ENCODE results near the gene MAP2K2.

DNA sequence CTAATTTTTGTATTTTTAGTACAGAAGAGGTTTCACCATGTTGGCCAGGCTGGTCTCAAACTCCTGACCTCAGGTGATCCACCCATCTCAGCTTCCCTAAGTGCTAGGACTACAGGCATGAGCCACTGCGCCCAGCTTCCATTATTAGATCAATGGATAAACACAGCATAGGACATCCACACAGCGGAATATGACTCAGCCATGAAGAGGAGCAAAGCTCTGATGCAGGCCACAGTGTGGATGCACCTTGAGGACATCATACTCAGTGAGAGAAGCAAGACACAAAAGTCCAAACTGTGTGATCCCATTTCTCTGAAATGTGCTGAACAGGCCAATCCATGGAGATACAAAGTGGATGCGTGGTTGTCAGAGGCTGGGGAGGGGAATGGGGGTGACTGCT is 52.3 kb downstream of the MAP2K2 start:
- TF ChIP-seq, protein P1, sequence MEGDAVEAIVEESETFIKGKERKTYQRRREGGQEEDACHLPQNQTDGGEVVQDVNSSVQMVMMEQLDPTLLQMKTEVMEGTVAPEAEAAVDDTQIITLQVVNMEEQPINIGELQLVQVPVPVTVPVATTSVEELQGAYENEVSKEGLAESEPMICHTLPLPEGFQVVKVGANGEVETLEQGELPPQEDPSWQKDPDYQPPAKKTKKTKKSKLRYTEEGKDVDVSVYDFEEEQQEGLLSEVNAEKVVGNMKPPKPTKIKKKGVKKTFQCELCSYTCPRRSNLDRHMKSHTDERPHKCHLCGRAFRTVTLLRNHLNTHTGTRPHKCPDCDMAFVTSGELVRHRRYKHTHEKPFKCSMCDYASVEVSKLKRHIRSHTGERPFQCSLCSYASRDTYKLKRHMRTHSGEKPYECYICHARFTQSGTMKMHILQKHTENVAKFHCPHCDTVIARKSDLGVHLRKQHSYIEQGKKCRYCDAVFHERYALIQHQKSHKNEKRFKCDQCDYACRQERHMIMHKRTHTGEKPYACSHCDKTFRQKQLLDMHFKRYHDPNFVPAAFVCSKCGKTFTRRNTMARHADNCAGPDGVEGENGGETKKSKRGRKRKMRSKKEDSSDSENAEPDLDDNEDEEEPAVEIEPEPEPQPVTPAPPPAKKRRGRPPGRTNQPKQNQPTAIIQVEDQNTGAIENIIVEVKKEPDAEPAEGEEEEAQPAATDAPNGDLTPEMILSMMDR (IDR thresholded peaks at IDR 0.05), result no peak
- TF ChIP-seq POLR2AphosphoS5 (IDR thresholded peaks at IDR 0.05; ENCODE audit: low read depth, low read length) (no peak), TCF7L2 (IDR thresholded peaks at IDR 0.05; ENCODE audit: low read depth, low read length) (no peak), SIN3A (IDR thresholded peaks at IDR 0.05; ENCODE audit: borderline replicate concordance, insufficient read depth, low read depth, low read length) (no peak), REST (IDR thresholded peaks at IDR 0.05; ENCODE audit: insufficient read depth in 1 of 2, low read depth in 2 of 2, low read length in 1 of 2) (no peak)
